SK-N-SH (cell line): ENCODE results near the gene TMPRSS11F.

Experiments used
- POLR2AphosphoS5 ChIP-seq: IDR thresholded peaks from 2 replicates; pipeline ENCODE4 v1.6.1; 2012; ENCODE audit warnings: low read depth, low read length
- RXRA ChIP-seq: IDR thresholded peaks from 2 replicates; pipeline ENCODE4 v1.4.0; 2012; ENCODE audit warnings: low read depth, mild to moderate bottlenecking, borderline replicate concordance
- YY1 ChIP-seq: IDR thresholded peaks from 2 replicates; pipeline ENCODE4 v1.4.0; 2012; ENCODE audit warnings: low read depth, mild to moderate bottlenecking

DNA sequence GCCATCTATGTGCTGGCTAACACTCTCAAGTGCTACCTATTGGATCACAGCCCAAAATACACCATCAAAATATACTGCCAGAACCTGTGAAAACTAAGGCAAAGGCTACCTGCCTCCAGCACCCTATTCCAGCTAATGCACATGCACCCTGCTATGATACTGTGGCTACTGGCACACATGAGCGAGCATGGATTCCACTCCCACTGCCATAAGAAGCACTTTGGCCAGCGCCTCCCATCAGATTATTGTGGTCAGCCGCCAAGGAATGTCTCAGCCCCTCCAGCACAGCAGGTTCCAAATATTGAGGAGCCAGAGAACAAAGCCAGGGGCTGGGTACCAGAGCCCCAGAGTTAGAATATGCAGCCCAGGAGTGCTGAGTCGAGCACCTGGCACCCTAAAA lies 32.5 kb upstream of the TMPRSS11F start:
- TF ChIP-seq POLR2AphosphoS5 (no peak), RXRA (no peak), YY1 (no peak)
